ENCODE data around the gene TFIP11.
A peak's percentile ranks its signal among the peaks of the same experiment; 100 is the strongest.

Gene TFIP11

DNA sequence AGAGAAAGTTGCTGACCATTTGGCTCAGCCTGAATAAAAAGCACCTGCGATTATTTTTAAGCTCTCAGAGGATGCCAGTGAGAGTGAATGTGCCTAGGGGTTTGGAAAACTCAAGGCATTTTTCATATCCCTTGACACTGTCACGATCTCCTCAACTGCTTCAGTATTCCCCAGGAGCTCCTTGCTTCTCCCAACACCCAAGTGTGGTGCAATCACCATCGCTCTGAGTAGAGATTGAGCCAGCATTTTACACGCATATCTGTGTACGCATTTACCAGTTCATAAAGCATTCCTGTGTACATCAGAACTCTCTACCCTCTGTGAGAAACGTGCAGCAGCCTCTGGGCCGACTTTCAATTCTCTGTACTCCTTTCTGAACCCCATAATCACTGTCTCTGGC lies 27.3 kb downstream of the TFIP11 start:
- TF ChIP-seq, protein P1, sequence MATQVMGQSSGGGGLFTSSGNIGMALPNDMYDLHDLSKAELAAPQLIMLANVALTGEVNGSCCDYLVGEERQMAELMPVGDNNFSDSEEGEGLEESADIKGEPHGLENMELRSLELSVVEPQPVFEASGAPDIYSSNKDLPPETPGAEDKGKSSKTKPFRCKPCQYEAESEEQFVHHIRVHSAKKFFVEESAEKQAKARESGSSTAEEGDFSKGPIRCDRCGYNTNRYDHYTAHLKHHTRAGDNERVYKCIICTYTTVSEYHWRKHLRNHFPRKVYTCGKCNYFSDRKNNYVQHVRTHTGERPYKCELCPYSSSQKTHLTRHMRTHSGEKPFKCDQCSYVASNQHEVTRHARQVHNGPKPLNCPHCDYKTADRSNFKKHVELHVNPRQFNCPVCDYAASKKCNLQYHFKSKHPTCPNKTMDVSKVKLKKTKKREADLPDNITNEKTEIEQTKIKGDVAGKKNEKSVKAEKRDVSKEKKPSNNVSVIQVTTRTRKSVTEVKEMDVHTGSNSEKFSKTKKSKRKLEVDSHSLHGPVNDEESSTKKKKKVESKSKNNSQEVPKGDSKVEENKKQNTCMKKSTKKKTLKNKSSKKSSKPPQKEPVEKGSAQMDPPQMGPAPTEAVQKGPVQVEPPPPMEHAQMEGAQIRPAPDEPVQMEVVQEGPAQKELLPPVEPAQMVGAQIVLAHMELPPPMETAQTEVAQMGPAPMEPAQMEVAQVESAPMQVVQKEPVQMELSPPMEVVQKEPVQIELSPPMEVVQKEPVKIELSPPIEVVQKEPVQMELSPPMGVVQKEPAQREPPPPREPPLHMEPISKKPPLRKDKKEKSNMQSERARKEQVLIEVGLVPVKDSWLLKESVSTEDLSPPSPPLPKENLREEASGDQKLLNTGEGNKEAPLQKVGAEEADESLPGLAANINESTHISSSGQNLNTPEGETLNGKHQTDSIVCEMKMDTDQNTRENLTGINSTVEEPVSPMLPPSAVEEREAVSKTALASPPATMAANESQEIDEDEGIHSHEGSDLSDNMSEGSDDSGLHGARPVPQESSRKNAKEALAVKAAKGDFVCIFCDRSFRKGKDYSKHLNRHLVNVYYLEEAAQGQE (IDR thresholded peaks at IDR 0.05; ENCODE audit: insufficient read depth in 1 of 2, low read depth in 2 of 2, low read length in 2 of 2): no peak
- TF ChIP-seq SIN3A (IDR thresholded peaks at IDR 0.05; ENCODE audit: borderline replicate concordance, insufficient read depth, low read length) (no peak), POLR2AphosphoS5 (IDR thresholded peaks at IDR 0.05; ENCODE audit: low read depth, low read length) (no peak), TAF1 (IDR thresholded peaks at IDR 0.05; ENCODE audit: borderline replicate concordance, insufficient read depth, low read length) (no peak), FOXP2 (optimal IDR thresholded peaks at IDR 0.05; ENCODE audit: borderline replicate concordance, extremely low read depth, extremely low read length, insufficient read depth) (no peak)

DNA sequence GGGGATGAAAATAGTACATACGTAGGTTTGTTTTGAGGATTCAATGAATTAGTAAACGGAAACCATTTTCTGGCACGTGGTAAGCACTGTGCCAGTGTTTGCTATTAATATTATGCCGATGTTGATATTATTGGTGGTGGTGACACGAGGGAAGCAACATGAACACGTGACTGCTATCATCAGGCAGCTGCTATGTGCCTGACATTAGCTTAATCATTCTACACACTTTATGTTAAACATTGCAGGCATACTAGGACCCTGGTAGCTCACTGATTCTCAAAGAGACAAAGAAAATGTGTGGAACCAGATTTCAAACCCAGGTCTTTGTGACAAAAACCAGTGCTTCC lies 27.9 kb downstream of the TFIP11 start:
- TF ChIP-seq, protein P1 (IDR thresholded peaks at IDR 0.05; ENCODE audit: insufficient read depth in 1 of 2, low read depth in 2 of 2, low read length in 2 of 2): no peak
- no peak for TF ChIP-seq FOXP2 (optimal IDR thresholded peaks at IDR 0.05; ENCODE audit: borderline replicate concordance, extremely low read depth, extremely low read length, insufficient read depth)
- TF ChIP-seq SIN3A (IDR thresholded peaks at IDR 0.05; ENCODE audit: borderline replicate concordance, insufficient read depth, low read length): no peak
- no peak for TF ChIP-seq TAF1 (IDR thresholded peaks at IDR 0.05; ENCODE audit: borderline replicate concordance, insufficient read depth, low read length)
- no peak for TF ChIP-seq POLR2AphosphoS5 (IDR thresholded peaks at IDR 0.05; ENCODE audit: low read depth, low read length)

DNA sequence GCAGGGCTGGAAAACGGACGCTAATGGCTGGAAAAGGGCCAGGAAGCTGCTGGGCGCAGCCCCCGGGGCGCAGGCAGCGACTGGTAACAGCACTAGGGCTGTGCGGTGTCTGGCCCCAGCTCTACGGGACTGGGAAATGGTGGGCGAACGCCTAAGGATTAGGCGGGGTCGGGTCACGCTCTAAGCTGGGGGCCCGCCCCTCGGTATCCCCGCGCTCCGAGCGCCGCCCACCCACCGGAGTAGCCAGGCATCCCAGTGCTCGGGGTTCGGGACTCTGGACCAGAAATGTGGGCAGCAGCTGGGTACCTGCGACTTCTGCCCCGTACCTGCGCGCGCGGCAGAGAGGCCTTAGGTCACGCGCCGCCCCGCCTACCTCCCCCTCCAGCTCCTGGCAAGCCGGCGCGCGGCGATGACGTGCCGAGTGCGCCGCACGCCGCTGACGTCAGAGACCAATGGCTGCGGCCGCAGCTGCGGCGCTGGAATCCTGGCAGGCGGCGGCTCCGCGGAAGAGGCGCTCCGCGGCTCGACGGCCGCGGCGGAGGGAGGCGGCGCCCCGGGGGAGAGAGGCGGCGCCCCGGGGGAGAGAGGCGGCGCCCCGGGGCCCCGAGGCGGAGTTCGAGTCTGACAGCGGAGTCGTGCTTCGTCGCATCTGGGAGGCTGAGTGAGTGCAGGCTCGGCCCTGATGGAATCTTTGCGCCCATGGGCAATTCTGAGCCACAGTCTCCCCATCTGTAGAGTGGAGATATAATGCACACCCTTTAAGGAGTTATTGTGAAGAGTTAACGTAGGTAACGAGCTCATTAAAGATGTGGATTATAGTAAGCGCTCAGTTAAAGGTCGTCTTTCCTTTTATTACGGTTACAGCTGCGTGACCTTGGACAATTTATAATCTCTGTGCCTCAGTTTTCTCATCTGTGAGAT lies 28.6 kb downstream of the TFIP11 start, which contains the start of the genes HPS4 and SRRD:
Gene HPS4 (minus strand): TSS at position 345 of the 921 bp plus-strand sequence. CDS start 2,021 bp downstream, outside the sequence.
Gene SRRD (plus strand): TSS at position 439 of the 921 bp plus-strand sequence. CDS start 14 bp downstream, at position 453.
- TF ChIP-seq SIN3A (IDR thresholded peaks at IDR 0.05; ENCODE audit: borderline replicate concordance, insufficient read depth, low read length) (peak; percentile 81; the same call in 1 of the 2 replicates), FOXP2 (optimal IDR thresholded peaks at IDR 0.05; ENCODE audit: borderline replicate concordance, extremely low read depth, extremely low read length, insufficient read depth) (peak; percentile 94), TAF1 (IDR thresholded peaks at IDR 0.05; ENCODE audit: borderline replicate concordance, insufficient read depth, low read length) (peak; percentile 59; the same call in 1 of the 2 replicates), POLR2AphosphoS5 (IDR thresholded peaks at IDR 0.05; ENCODE audit: low read depth, low read length) (peak; percentile 75)
- TF ChIP-seq, protein P1 (IDR thresholded peaks at IDR 0.05; ENCODE audit: insufficient read depth in 1 of 2, low read depth in 2 of 2, low read length in 2 of 2): no peak

DNA sequence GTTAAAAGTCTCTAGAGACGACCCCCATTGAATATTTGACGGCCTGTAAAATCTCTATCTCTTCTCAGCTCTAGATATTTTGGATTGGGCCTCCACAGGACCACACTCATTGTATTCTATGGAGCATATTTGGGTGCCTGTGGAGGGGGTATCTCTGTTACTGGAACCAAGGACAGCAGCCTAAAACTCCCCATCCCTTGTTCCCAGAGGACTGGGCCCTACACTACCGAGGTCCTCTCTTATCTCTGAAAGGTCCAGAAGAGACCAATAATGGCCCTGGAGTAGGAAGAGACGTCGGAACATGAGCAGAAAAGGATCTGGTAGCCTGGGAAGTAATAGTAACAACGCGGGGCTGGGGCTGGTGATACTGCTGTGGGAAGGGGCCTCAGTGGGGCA lies 29.2 kb downstream of the TFIP11 start:
- TF ChIP-seq, protein P1 (IDR thresholded peaks at IDR 0.05; ENCODE audit: insufficient read depth in 1 of 2, low read depth in 2 of 2, low read length in 2 of 2): 0 out of 4 replicates have a peak, but pooled peaks of 1 of the 2 experiments have one; percentile 34
- no peak for TF ChIP-seq SIN3A (IDR thresholded peaks at IDR 0.05; ENCODE audit: borderline replicate concordance, insufficient read depth, low read length)

All from PFSK-1 (cell line).